Umbilical cord (tissue), 2 donors: Measurements from ENCODE around the gene ARHGEF37. TPM values are rescaled to one million over a fixed set of nuclear protein-coding genes. Genes with fewer than 3 reads are reported as not detected.
"Not testable (repeated sequence)": the region's sequence is repeated elsewhere in the genome, so short reads cannot be mapped to it uniquely, and the experiment has no call there.

ENCODE experiments used
- DNase-seq: peaks from one replicate; pipeline ENCODE4 v3.0.0-alpha.2; 2015; ENCODE audit warnings: low spot score
- total RNA-seq: library from RNA; depleted of rRNA; stranded (reverse); fragments of >200 nt; gene quantifications from one replicate; pipeline ENCODE4 v1.2.3, GENCODE V29; 2014; ENCODE audit warnings: low replicate concordance; ENCODE audit not compliant: insufficient read depth

ARHGEF37 gene
- total RNA-seq, 1 donor from 2014 or later: 3.6 TPM

GRCh38 chr5:149647334-149647733, 66.0 kb downstream of the ARHGEF37 start:
- no peak for DNase-seq

- DNase-seq: not testable (repeated sequence)
Observed at GRCh38 chr5:149648464-149649393, 67.4 kb downstream of the ARHGEF37 start.

GRCh38 chr5:149649730-149650129, 68.4 kb downstream of the ARHGEF37 start:
- DNase-seq: not testable (repeated sequence)

GRCh38 chr5:149651686-149652085, 70.4 kb downstream of the ARHGEF37 start:
- DNase-seq: peak; percentile 28

- no peak for DNase-seq
Observed at GRCh38 chr5:149652697-149653096, 71.4 kb downstream of the ARHGEF37 start.

GRCh38 chr5:149654231-149654630, 72.9 kb downstream of the ARHGEF37 start:
- no peak for DNase-seq

GRCh38 chr5:149654883-149655505, 73.7 kb downstream of the ARHGEF37 start:
- DNase-seq: no peak

- DNase-seq: no peak
Observed at GRCh38 chr5:149656576-149657182, 75.4 kb downstream of the ARHGEF37 start.

- no peak for DNase-seq
Observed at GRCh38 chr5:149657324-149657723, 76.0 kb downstream of the ARHGEF37 start.

GRCh38 chr5:149658299-149658698, 77.0 kb downstream of the ARHGEF37 start:
- no peak for DNase-seq

- DNase-seq: no peak
Observed at GRCh38 chr5:149664083-149664482, 82.8 kb downstream of the ARHGEF37 start.

GRCh38 chr5:149664666-149665415, 83.5 kb downstream of the ARHGEF37 start:
- DNase-seq: no peak

GRCh38 chr5:149665416-149666175, 84.3 kb downstream of the ARHGEF37 start:
- DNase-seq: no peak

- no peak for DNase-seq
Observed at GRCh38 chr5:149666212-149666852, 85.0 kb downstream of the ARHGEF37 start.

GRCh38 chr5:149667084-149667828, 86.0 kb downstream of the ARHGEF37 start:
- no peak for DNase-seq

GRCh38 chr5:149667829-149668330, 86.6 kb downstream of the ARHGEF37 start:
- no peak for DNase-seq

GRCh38 chr5:149669273-149669672, 88.0 kb downstream of the ARHGEF37 start:
- not testable (repeated sequence) for DNase-seq

- DNase-seq: no peak
Observed at GRCh38 chr5:149671544-149671943, 90.2 kb downstream of the ARHGEF37 start.

GRCh38 chr5:149672701-149673476, 91.6 kb downstream of the ARHGEF37 start:
- no peak for DNase-seq
